ENCODE data around the gene TP53AIP1.

DNA sequence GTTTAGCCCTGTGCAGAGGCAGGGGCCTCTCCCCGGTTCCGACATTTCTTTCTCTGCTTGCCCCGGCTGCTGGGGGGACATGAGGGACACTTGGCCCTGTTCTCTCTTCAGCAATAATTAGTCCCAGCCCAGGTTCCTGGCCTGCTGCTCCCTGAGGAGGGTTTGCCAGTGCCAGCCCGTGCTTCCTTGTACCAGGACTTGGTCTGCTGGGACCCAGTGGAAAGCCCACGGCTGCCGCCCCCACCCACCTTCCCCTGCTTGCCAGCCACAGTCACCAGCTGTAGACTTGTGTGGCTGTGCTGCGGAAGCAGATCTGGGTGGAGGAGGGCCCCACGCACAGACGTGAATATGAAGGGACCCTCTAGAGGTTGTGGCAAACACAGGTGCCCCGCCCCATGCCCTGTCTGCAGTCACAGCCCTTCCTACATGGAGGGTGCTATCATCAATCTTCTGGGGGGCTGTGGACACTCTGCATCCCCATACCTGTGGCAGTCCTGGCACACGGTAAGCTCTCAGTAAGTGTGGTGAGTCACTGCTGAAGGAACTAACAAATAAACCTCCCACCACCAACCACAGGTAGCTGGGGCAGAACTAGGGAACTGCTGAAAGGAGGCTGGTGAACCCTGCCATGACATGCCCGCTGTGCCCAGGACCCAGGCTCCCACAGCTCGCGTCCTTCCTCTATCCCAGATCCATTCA is 949 bp downstream of the TP53AIP1 start:
- TF ChIP-seq CTCF (IDR thresholded peaks at IDR 0.05; ENCODE audit: low read depth, low read length) (no peak), MYC (IDR thresholded peaks at IDR 0.05; ENCODE audit: low read depth, low read length) (no peak), POLR2A (IDR thresholded peaks at IDR 0.05; ENCODE audit: extremely low read depth, insufficient read length) (no peak)
